Sigmoid colon (tissue), 7 donors: ENCODE measurements around the gene CCL25. TPM values are rescaled to one million over a fixed set of nuclear protein-coding genes. Genes with fewer than 3 reads are reported as not detected.
"Not testable (repeated sequence)": the region's sequence is repeated elsewhere in the genome, so short reads cannot be mapped to it uniquely, and the experiment has no call there.

Experiments used
- DNase-seq: peaks from one replicate; pipeline ENCODE4 v3.0.0-alpha.2; 2019
- H3K27ac ChIP-seq, 4 donors: fragments of 200-600 bp; sonication (generic); one replicate each; pipeline ENCODE4 v1.5.1; 2016 to 2019; ENCODE audit warnings: mild to moderate bottlenecking in 1 of 4
- H3K27me3 ChIP-seq, 3 donors: fragments of 200-600 bp; sonication (generic); one replicate each; pipeline ENCODE4 v1.5.1; 2019; ENCODE audit warnings: mild to moderate bottlenecking in 1 of 3
- H3K36me3 ChIP-seq, 4 donors: fragments of 200-600 bp; sonication (generic); one replicate each; pipeline ENCODE4 v1.5.1; 2016 to 2019
- H3K4me1 ChIP-seq, 4 donors: fragments of 200-600 bp; sonication (generic); one replicate each; pipeline ENCODE4 v1.5.1; 2017 to 2019
- H3K4me3 ChIP-seq, 4 donors: fragments of 200-600 bp; sonication (generic); one replicate each; pipeline ENCODE4 v1.5.1; 2017 to 2019; ENCODE audit warnings: mild to moderate bottlenecking in 2 of 4, moderate library complexity in 1 of 4
- H3K9me3 ChIP-seq, 4 donors: fragments of 200-600 bp in 3 of 4; sonication (generic) in 3 of 4; one replicate each; pipeline versions ENCODE4 v1.5.1 to v1.6.1; 2013 to 2019
- CTCF ChIP-seq, 4 experiments: fragments of 450-650 bp in 3 of 4; fragments of 200-600 bp in 1 of 4; IDR thresholded peaks; one replicate each; pipeline ENCODE4 v1.5.1; 2016 to 2019; ENCODE audit warnings: antibody characterized with exemption in 4 of 4, mild to moderate bottlenecking in 3 of 4, moderate library complexity in 2 of 4
- EP300 ChIP-seq, 4 donors: sonication (generic); formaldehyde crosslinking; IDR thresholded peaks; one replicate each; pipeline ENCODE4 v1.6.1; 2017; ENCODE audit warnings: antibody characterized with exemption in 4 of 4
- POLR2A ChIP-seq, 2 donors: fragments of 450-650 bp; IDR thresholded peaks; one replicate each; pipeline ENCODE4 v1.6.1; 2016; ENCODE audit warnings: antibody characterized with exemption in 2 of 2, mild to moderate bottlenecking in 2 of 2, moderate library complexity in 2 of 2
- POLR2AphosphoS5 ChIP-seq, 4 donors: sonication (generic); formaldehyde crosslinking; IDR thresholded peaks; one replicate each; pipeline ENCODE4 v1.6.1; 2017; ENCODE audit warnings: antibody characterized with exemption in 4 of 4
- WGBS, 2 donors: extraction: QIAGEN DNeasy Blood & Tissue Kit; methylation state at CpG; one replicate each; pipeline ENCODE4 v1.1.7; 2013; 5-methylcytosine and 5-hydroxymethylcytosine counted together
- intact Hi-C: fragments of 100-400 bp; cut with DNase I; formaldehyde crosslinking; loops from one replicate; pipeline ENCODE4 v1.15.1; 2023
- polyA plus RNA-seq, 3 donors: library from polyadenylated mRNA; stranded (reverse); fragments of 200-250 nt; gene quantifications; one replicate each; pipeline ENCODE4 v1.2.3, GENCODE V29; 2013
- total RNA-seq, 4 donors: library from RNA; depleted of rRNA; stranded (reverse); fragments of >200 nt; gene quantifications; one replicate each; pipeline ENCODE4 v1.1.0, GENCODE V29; 2016
- donor health status: healthy with polysubstance abuse.
- donor health status: Bipolar disorder and iron deficiency.
- donor health status: healthy.

The CCL25 gene
- total and polyA plus RNA-seq, 7 donors, result 0.17 TPM; not detected in 6

- no peak for DNase-seq
- Histone ChIP-seq H3K4me1 (no peaks in the 10 kb centered on the region), H3K4me3 (no peak overlapping the region), H3K27me3 (peaks cover 0 to 4% (median 0%) of the 10 kb centered on the region in 3 donors), H3K9me3 (no peaks in the 10 kb centered on the region), H3K27ac (no peak overlapping the region), H3K36me3 (no peaks in the 10 kb centered on the region)
- 74 to 85% methylated on average over 5 of the region's 5 CpGs for WGBS, 2 donors
- intact Hi-C loops, result no loop called here
- TF ChIP-seq CTCF (IDR thresholded peaks at IDR 0.05) (no peak), EP300 (IDR thresholded peaks at IDR 0.05) (no peak), POLR2AphosphoS5 (IDR thresholded peaks at IDR 0.05) (no peak), POLR2A (IDR thresholded peaks at IDR 0.05) (no peak)
Measured at GRCh38 chr19:8025316-8025715, 27.2 kb upstream of the CCL25 start.

- Histone ChIP-seq H3K27me3 (peaks cover 0 to 4% (median 0%) of the 10 kb centered on the region in 3 donors), H3K9me3 (no peaks in the 10 kb centered on the region), H3K36me3 (no peaks in the 10 kb centered on the region), H3K4me1 (no peaks in the 10 kb centered on the region), H3K27ac (no peak overlapping the region), H3K4me3 (no peak overlapping the region)
- 27 to 56% methylated on average over 12 of the region's 12 CpGs for WGBS, 2 donors
- intact Hi-C loops, result no loop called here
- TF ChIP-seq POLR2A (IDR thresholded peaks at IDR 0.05) (no peak), EP300 (IDR thresholded peaks at IDR 0.05) (no peak), CTCF (IDR thresholded peaks at IDR 0.05) (no peak), POLR2AphosphoS5 (IDR thresholded peaks at IDR 0.05) (no peak)
- DNase-seq, result no peak
Measured at GRCh38 chr19:8028951-8029491, 23.5 kb upstream of the CCL25 start.

- WGBS, 2 donors, result 84 to 89% methylated on average over 8 of the region's 8 CpGs
- H3K27me3 ChIP-seq, result peaks cover 0 to 4% (median 0%) of the 10 kb centered on the region in 3 donors
- H3K27ac ChIP-seq, result no peak overlapping the region
- no peaks in the 10 kb centered on the region for H3K36me3 ChIP-seq
- DNase-seq, result no peak
- no peaks in the 10 kb centered on the region for H3K4me1 ChIP-seq
- intact Hi-C loops, result no loop called here
- no peak overlapping the region for H3K4me3 ChIP-seq
- TF ChIP-seq POLR2A (IDR thresholded peaks at IDR 0.05) (no peak), EP300 (IDR thresholded peaks at IDR 0.05) (no peak), POLR2AphosphoS5 (IDR thresholded peaks at IDR 0.05) (no peak), CTCF (IDR thresholded peaks at IDR 0.05) (no peak)
- no peaks in the 10 kb centered on the region for H3K9me3 ChIP-seq
Measured at GRCh38 chr19:8030960-8031359, 21.6 kb upstream of the CCL25 start.

GRCh38 chr19:8033287-8034177 is 19.0 kb upstream of the CCL25 start:
- H3K27ac ChIP-seq, H3K27me3 ChIP-seq, H3K4me1 ChIP-seq, H3K36me3 ChIP-seq, DNase-seq, H3K4me3 ChIP-seq, H3K9me3 ChIP-seq, intact Hi-C loops: not testable (repeated sequence)
- WGBS, 2 donors, result 57 to 63% methylated on average over 22 of the region's 22 CpGs

- H3K9me3 ChIP-seq, result no peaks in the 10 kb centered on the region
- H3K27me3 ChIP-seq, result peaks cover 0 to 4% (median 0%) of the 10 kb centered on the region in 3 donors
- H3K36me3 ChIP-seq, result no peaks in the 10 kb centered on the region
- no peak overlapping the region for H3K4me3 ChIP-seq
- DNase-seq, result no peak
- intact Hi-C loops, result no loop called here
- H3K27ac ChIP-seq, result no peak overlapping the region
- TF ChIP-seq CTCF (IDR thresholded peaks at IDR 0.05) (no peak), POLR2A (IDR thresholded peaks at IDR 0.05) (no peak), POLR2AphosphoS5 (IDR thresholded peaks at IDR 0.05) (no peak), EP300 (IDR thresholded peaks at IDR 0.05) (no peak)
- no peaks in the 10 kb centered on the region for H3K4me1 ChIP-seq
- 86 to 90% methylated on average over 6 of the region's 6 CpGs for WGBS, 2 donors
Measured at GRCh38 chr19:8034178-8034525, 18.4 kb upstream of the CCL25 start.
